Measurements from ENCODE around the gene DPYSL4.

DPYSL4 gene

DNA sequence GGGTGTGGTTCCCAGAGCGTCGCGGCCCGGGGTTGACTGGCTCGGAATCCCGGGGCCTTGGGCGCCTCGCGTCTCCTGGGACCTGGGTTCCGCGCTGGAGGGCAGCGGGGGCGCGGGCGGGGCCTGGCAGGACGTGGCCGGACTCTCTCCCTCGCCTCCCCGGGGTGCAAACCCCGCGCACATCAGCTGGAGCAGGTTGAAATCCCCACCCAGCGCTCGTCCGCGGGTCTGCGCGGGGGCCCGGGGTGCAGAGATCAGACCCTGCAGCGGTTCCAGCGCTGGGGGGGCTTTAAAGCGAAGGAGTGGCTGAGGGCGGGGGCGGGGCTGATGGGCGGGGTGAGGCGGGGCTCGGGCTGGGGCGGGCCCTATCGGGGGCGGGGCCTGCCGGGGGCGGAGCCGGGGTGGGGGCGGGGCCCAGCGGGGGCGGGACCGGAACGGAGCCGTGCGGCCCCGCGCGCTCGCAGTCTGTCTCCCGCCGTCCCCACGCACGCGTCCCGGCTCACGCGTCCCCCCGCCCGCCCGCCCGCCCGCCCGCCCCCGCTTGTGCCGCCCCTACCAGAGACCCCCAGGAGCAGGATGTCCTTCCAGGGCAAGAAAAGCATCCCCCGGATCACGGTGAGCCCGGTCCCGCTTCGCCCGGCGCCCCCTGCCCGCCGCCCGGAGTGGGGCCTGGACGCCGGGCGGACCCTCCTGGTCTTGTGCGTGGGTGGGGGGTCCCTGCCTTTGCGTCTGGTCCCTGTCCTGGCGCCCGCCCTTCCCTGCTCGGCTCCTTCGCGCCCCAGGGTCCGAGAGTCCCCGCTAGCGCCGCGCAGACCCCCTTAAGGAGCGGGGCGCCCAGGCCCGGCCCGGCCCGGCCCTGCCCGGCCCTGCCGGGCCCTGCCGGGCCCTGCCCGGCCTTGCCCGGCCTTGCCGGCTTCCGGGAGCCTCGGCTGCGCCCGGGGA lies at the start of gene DPYSL4:
DPYSL4 (plus strand) TSS at position 461 of the 942 bp plus-strand sequence; CDS start at position 577, 116 bp downstream.
- in situ Hi-C loops (cut with HindIII; ENCODE audit: low sequenced_read_pairs), result no loop called here

GRCh38 chr10:132137111-132138072 lies 49.4 kb upstream of the DPYSL4 start:
- in situ Hi-C loops (cut with HindIII; ENCODE audit: low sequenced_read_pairs), result no loop called here

- in situ Hi-C loops (cut with HindIII; ENCODE audit: low sequenced_read_pairs), result no loop called here
Observed at GRCh38 chr10:132138133-132138532, 48.6 kb upstream of the DPYSL4 start.

DNA sequence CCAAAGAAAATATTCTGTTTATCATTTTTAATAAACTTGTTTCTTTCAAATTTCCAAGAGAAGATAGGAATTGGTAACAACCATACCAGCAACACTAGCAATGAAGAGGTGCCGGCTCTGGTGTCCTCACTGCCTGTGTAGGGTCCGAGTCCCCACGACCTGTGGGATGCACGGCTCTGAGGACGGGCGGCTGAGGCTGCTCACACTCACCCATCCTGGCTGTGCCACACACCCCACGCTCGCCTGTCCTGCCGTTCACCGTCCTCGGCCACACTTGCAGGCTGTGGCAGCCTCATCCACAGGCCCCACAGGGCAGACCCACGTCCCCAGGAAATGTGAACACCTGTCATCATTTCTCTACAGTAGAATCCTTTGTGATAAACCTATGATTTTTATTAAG lies 48.2 kb upstream of the DPYSL4 start:
- in situ Hi-C loops (cut with HindIII; ENCODE audit: low sequenced_read_pairs), result no loop called here

DNA sequence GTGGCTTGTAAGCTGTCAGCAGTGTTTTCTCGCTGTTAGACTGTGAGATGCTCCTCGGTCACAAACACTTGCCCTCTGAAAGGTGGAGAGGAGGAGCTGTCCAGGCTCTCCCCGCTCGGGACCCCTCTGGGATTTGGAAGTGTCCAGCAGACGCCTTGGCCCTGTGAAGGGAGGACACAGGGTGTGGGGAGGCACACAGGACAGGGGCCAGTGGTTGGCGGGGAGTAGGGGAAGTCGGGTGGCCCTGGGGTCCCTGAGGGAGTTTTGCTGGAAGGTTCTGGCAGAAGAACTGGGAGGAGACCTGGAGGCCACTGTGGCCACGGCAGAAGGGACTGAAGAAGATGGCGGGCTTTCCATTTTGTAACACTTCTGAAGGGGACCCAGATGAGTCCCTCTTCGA lies 47.2 kb upstream of the DPYSL4 start:
- in situ Hi-C loops (cut with HindIII; ENCODE audit: low sequenced_read_pairs), result no loop called here

DNA sequence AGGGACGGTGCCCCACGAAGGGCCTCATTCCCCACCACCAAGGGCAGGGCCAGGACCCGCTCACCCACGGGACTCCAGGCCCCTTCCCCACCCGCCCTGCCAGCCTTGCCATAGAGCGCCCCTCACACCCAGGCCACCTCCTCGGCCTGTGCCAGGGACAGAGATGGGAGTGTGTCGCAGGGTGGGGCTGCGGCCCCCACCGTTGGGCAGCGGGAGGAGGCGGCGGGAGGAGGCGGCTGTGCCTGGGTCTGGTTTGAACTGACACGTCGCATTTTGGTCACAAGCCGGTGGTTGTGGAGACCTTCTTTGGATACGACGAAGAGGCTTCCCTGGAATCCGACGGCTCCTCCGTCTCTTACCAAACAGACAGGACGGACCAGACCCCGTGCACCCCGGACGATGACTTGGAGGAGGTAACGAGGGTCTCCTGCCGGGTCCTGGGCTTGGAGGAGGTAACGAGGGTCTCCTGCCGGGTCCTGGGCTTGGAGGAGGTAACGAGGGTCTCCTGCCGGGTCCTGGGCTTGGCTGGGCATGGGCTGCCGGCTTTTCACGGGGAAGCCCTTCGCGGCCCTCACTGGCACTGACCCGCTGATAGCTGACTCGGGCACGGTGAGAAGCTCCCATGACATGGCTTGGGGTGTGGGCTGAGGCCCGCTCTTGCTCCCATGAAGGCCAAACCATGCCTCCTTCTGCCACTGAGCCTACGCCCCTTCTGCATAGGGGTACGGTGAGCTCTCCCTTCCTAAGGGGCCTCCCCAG lies 46.4 kb upstream of the DPYSL4 start:
- in situ Hi-C loops (cut with HindIII; ENCODE audit: low sequenced_read_pairs), result no loop called here

DNA sequence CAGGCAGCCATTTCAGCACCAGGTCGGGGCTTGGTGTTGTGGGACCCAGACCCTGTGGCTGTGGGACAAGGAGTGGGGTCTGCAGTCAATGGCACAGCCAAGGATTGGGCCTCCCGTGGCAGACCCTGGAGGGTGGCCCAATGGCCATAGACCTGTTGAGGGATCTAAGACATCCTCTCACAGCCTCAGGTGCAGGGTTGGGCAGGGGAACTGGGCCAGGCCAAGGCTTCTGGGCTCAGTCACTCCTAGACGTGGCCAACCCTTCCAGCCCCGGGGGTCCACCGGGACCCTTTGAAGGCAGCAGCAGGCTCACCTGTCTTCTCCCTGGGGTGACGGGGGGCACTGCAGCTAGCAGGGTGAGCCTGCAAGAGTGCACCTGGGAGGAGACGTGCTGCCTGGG lies 45.7 kb upstream of the DPYSL4 start:
- in situ Hi-C loops (cut with HindIII; ENCODE audit: low sequenced_read_pairs), result no loop called here

- in situ Hi-C loops (cut with HindIII; ENCODE audit: low sequenced_read_pairs), result no loop called here
Observed at GRCh38 chr10:132141526-132142395, 45.0 kb upstream of the DPYSL4 start.

GRCh38 chr10:132142396-132143161 lies 44.2 kb upstream of the DPYSL4 start:
- in situ Hi-C loops (cut with HindIII; ENCODE audit: low sequenced_read_pairs), result no loop called here

DNA sequence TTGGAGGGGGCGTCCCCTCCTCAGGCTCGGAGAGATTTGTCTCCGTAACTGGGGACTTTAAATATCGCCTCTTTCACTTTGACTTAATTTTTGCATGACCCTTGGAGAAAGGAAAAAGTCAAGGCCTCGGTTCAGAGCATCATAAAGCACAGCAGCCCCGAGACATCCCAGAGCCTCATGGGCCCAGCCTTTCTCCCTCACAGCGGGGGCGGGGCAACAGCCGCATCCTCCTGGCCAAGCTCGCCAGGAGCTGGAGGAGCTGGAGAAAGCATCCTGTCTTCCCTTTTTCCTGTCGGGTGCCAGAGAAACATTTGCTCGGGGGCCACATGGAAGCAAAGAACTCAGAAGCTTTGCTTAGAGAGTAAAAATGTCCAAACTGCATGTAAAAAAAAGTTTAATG lies 43.6 kb upstream of the DPYSL4 start:
- in situ Hi-C loops (cut with HindIII; ENCODE audit: low sequenced_read_pairs), result no loop called here

DNA sequence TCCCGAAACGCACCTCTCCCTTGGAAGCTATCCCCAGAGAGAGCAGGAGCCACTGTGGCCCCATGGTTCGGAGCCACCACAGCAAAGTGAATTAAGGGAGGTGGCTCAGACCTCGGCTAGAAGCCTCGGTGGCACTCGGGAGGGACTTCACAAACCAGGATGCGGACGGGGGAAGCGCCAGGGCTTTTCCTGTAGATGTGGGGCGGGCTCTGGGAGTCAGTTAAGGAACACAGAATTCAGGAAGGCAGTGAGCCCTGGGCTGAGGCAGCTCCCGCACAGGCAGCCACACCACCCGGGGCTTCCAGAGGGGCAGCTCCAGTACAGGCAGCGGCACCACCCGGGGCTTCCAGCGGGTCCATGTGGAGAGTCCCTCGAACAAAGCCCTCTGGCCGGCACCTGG lies 42.7 kb upstream of the DPYSL4 start:
- in situ Hi-C loops (cut with HindIII; ENCODE audit: low sequenced_read_pairs), result no loop called here

GRCh38 chr10:132145002-132145401 lies 41.7 kb upstream of the DPYSL4 start:
- in situ Hi-C loops (cut with HindIII; ENCODE audit: low sequenced_read_pairs), result no loop called here

- in situ Hi-C loops (cut with HindIII; ENCODE audit: low sequenced_read_pairs), result no loop called here
Observed at GRCh38 chr10:132145521-132146185, 41.1 kb upstream of the DPYSL4 start.

DNA sequence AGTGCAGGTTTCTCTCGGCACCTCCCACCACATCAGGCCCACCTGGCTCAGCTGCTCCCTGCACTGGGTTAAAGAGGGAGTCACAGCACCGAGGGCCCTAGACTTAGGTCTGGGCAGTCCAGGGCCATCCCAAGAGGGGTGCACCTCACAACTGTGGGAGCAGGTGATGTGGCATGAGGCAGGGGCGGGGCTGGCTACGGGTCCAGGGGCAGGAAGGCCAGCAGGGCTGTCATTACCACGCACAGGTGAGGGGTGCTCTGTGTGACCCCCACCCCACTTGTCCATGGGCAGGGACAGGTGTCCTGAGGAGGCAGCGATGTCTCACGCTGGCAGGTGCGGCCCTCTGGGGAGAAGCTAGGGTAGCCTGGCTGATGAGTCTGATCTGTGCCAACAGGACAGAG lies 40.5 kb upstream of the DPYSL4 start:
- in situ Hi-C loops (cut with HindIII; ENCODE audit: low sequenced_read_pairs), result no loop called here

DNA sequence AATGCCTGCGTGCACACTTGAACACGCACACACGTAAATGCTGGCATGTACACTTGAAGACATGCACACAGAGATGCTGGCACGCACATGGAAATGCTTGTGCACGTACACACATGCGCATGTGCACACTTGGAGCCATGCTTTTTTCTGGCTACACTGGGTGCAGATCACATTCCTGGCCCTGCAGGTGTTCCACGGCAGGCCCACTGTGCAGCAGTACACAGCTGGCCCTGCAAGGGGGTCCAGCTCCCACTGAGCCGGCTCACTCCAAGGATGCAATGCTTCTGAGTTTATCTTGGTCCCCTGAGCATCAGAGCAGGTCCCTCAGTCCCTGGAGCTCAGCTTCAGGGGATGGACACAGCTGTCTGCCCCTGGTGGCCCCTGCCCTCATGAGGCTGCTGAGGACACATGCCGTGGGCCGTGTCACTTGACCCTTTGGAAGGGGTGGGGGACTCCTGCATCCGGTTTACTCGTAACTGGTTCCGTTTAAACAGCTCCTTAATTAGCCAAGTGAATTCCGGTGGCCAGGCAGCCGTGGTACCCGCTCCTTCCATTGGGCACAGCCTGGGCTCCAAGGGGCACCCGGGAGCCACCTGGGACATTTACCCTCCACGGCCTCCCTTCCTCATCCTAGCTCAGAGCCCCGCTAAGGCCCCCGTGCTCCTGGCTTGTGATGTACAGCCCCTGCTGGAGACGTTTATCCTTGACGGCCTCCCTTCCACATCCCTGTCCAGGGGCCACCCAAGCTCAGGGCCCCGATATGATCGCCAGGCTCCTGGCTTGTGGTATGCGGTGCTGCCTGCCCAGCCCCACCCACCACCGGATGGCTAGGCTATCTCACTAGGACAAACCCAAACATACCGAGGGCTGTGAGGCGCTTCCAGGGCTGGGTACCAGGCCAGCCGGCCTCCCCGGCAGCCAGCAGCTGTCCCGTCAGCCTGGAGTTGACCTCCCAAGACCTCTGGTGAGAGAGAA lies 39.5 kb upstream of the DPYSL4 start:
- in situ Hi-C loops (cut with HindIII; ENCODE audit: low sequenced_read_pairs), result no loop called here

DNA sequence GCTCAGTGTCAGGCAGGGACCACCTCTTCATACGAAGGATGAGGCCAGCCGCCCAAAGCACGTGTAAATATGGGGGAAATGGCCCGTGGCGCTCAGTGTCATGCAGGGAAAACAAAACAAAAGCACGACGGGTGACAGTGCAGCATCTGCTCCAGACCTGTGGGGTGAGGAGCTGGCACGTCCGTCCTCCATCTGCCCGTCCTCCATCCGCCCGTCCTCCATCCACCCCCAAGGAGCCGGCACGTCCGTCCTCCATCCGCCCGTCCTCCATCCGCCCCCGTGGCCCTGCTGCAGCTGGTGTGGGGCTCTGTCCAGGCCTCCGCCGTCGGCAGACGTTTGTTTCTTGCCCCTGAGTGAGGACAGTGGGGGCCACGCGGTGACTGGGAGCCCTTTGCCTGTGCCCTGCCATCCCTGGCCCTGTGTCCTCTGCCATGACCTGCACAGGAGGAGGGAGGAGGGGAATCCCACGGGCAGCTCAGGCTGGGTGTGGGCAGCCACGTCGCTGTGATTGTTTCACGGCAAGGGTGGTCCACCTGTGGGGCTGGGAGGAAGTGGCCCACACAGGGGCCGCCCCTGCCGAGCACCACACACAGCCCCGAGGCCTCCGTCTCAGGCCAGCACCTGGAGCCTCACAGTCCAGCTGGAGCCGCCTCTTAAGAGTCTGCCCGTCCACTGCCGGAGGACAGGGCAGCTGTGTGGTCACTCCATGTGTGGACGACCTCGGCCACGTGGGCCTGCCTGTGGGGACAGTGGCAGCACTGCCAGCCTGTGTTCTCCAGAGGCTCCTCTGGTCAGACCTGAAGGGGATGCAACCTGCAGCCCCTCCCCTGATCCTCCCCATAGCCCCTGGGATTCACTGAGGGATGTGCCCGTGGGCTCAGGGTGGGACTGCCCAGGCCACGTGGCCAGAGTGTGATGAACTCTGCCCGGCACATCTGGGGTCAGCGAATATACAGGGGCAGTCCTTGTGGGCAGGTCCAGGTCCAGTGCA lies 38.2 kb upstream of the DPYSL4 start:
- in situ Hi-C loops (cut with HindIII; ENCODE audit: low sequenced_read_pairs), result no loop called here

Measured in endothelial cell of hepatic sinusoid (primary cell).